Amniotic stem cell (primary cell): ENCODE measurements around the gene TMEM208.
A peak's percentile ranks its signal among the peaks of the same experiment; 100 is the strongest.

ENCODE experiments used
- DNase-seq: peaks from one replicate; lab custom pipeline; 2025; lab: John Stamatoyannopoulos, UW

TMEM208 gene

DNA sequence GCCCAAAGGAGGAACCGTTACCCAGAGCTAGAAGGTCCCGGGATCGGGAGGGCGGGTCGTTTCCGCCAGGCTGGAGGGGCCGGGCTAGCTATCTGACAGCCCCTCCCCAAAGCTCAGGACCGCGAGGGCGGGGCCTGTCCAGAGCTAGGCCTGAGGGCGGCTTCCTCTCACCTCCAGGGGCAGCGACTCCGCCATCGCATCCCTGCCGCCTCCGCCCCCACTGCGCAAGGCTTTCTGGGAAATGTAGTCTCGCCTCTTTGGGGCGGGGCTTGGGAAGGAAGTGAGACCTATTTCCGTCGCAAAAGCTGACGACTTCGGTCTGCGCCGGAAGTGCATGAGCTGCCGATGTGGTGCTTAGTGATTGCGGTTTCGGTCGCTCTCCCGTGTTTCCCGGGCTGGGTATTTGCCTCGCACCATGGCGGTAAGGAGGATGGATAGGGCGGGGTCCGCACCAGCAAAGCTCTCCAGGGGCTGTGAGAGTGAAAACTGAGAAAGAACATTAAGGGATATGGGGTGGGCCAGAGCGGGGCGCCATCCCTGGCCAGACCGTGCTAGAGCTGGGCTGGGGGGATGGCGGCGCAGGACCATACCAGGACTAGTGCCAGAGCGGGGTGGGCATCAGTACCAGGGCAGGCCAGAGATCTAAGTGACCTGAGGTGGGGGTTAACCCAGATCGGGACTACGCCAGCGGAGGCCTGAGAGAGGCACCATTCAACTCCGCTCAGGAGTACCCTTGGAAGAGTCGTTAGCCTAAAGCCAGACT lies at the start of gene TMEM208:
Gene TMEM208, plus strand, starts transcription at position 327 of the 763 bp plus-strand sequence. Its CDS starts 89 bp downstream, at position 416.
- DNase-seq: peak; percentile 92

DNA sequence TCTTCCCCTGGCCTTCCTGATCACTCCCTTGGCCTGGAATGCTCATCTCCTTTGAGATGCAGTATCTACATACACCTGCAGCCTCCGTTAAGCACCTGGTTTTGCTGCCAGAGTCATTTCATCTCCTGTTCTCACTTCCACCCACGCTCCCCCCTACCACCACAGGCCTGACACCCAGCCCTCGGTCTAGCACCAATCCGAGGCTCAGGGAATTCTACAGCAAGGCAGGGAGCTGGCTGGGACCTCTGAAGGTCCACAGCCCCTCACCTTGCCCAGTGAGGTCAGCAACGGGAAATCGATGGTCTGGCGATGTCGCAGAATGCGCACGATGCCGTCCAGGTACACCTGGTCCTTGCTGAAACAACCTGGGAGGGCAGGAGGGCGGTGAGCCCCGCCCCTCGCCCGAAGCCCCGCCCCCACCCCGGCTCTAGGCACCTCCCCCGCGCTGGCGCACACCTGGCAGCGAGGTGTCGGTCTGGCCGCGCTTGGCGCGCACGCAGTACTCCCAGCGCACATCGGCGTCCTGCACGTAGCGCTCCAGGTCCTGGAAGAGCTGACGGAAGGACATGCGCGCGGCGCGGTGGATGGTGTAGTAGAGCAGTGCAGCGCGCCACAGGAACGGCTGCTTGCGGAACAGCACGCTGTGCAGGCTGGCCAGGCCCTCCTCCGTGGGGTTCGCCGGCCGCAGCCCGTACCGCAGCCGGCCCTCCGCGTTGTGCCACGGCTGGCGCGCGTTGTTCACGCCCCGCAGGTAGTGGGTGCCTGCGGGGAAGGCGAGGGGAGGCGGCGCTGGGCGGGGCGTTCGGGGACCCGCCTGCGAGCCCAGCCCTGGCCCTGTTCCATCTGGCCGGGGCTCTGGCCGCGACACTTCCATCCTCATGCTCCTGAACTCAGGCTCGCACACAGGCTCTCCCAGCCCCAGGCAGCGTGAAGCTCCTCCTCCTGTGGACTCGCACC lies 48.9 kb upstream of the TMEM208 start:
- DNase-seq: no peak

DNA sequence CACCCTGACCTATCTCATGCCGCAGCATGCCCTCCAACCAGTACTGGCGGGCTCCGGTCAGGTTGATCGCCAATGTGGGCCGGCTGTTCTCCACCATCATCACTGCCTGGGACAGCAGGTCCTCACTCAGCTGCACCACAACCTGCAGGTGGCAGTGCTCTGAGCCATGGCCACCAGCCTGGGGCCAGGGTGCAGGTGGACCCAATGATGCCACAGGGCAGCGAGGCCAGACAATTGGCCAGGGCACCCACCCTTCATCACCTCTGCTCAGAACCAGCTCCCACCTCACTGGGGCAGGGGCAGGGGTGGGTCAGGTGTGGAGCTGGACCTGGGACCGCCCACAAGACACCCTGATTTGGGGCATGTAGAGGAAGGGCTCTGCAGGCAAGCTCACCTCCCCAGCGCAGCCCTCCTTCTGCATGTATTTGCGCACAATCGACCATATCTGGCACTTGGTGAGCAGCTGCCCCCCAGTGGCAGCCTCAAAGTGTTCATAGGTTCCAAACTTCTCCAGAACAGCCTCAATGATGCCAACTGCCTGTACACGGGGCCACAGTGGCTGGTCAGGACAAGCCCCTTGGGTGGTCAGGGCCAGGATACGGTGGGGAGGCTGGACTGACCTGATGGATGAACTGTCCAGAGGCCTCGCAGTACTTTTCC lies 47.4 kb upstream of the TMEM208 start:
- no peak for DNase-seq

DNA sequence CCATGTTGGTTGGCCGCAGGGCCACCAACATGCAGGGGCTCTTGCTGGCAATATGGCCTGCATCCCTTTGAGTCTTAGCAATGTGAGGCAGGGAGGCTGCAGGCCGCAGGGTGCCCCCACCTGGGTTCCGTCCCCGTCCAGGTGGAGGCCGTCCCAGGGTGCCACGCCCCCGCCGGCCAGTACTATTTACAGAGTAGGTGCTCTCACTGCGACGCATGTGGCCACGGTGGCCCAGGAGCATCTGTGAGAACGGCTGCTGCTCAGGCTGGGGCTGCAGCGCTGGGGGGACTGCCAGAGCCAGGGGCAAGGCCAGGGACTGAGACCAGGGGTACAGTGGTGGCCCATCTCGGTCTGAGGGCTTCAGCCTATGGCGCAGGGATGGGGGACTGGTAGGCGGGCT lies 46.8 kb upstream of the TMEM208 start:
- no peak for DNase-seq

DNA sequence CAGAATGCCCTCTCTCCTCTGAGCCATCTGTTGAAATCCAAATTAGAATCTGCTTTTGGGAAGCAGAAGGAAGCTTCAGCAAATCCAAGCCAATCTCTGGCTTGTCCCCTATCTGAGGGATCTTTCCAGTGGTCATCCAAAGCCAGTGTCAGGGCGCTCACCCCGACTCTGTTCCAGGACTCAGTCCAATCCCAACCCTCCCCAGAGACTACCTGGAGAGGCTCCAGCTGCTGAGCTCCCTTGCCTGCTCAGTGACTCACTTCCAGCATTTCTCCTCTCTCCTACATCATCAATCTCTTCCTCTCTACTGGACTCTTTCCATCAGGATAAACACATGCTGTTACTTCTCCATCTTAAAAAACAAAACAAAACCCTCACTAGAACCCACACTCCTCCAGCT lies 45.6 kb upstream of the TMEM208 start:
- no peak for DNase-seq

DNA sequence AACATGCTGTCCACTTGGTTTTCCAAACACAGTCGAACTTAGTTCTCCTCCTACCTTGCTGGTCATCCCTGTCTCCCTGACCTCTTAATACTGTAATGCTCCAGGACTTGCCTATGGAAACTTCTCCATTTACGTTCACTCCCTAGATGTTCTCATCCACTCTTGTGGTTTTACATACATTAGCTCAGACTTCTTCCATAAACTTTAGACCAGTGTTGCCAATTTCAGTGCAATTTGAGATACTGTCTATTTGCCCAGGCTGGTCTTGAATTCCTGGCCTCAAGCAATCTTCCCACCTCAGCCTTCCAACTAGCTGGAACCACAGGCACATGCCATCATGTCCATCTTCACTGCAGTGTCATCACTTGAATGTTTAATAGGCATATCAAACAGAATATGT lies 44.6 kb upstream of the TMEM208 start:
- no peak for DNase-seq

DNA sequence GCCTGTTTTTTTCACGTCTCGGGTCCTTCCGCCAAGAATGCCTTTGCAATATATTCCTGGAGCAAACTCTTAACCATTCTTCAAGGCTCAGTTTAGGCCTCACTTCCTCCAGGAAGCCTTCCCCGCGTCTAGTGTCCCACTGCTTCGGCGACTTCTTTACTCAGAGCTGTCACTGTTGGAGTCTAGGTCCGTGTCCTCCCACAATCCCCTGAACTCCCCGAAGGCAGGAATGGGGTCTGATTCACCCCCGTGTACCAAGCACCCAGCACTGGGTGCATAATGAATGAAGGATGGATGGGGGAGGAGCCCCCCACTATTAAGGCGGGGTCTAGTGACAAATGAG lies 43.7 kb upstream of the TMEM208 start:
- no peak for DNase-seq

DNA sequence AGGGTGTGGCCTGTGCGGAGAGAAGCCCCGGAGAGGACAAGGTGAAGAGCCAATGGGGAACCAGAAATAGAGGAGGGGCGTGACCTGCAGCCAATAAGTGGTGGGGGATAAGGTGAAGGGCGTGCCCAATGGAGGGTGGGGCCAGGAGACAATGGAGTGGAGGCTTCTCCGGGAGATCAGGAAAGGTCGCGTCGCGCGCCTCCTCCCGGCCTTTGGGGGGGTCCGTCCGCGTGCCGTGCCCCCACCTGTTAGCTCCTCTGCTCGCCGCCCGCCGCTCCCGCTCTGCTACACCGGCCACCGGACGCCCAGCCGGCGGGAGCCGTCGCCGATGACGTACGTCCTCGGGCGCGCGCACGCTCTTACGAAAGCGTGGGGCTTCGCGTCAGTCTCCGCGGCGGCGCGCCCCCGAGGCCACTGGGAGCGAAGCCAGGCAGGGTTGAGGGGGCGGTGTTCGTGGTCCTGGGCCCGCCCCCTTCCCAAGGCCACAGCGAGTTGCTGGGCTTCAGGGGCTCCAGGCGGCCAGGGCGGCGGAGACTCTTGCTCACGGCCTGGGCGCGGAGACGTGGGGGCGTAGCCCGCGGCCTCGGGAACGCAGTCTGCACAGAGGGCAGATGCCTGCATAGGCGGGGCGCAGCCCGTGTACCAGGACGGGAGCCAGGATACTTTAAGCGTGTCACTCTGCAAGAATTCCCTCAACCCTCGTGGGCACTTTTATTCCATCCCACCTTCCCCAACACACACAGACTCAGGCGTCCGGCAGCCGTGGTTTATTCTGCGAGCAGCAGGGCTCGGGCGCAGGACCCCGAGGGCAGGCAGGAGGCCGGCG lies 43.1 kb upstream of the TMEM208 start, which contains the start of gene MATCAP1:
Gene MATCAP1, minus strand, starts transcription at position 337 of the 826 bp plus-strand sequence. CDS start 3,353 bp downstream, outside the sequence.
- peak; percentile 94 for DNase-seq

DNA sequence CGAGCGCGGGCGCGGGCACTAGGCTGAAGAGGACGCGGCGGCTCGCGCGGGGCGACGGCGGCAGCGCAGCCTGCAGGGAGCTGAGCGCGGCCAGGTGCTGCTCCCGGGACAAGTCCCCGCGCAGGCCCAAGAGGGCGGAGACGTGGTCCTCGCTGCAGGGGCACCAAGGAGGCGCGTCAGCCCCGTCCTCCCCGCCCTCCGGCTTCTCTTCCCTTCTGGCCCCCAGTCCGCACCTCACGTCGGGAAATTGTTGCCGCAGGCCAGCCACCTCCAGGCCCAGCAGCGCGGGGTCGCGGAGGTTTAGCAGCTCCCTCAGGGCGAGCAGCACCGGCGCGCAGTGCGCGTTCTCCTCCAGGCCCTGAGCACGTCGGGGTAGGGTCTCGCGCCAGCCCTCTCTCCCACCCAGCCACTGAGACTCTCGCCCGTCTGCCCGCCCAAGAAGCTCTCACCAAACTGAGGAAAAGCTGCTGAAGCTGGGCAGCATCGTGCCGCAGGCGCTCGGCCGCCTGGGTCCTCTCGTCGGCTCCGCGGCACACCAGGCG lies 42.4 kb upstream of the TMEM208 start:
- DNase-seq: no peak

DNA sequence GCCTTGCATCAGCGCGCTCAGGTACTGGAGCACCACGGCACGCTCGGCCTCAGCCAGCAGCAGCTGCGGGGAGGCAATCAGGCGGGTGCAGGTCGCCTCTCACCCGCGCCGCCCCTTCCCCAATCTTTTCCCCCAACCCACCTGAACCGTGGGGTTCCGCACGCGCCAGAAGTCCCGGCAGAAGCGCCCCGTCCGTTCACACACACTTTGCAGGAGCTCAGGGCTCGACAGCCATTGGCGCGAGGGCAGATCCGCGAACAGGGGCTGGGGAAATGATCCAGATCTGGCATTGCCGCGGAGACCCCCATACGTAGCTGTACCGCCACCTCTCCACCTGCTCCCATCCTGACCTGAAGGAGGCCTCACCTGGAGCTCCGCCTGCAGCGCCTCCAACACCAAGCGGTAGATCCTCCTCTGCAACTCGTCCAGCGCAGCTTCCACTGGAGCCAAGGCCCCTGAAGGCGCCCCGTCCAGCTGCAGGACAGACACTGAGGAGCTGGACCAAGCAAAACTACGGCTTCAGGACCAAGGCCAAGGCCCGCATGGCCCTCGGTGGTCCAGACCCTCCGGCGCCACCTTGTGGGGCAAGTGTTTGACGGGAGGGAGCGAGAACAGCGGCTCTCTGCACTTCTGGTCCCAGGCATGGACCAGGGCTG lies 41.8 kb upstream of the TMEM208 start:
- peak; percentile 89 for DNase-seq

DNA sequence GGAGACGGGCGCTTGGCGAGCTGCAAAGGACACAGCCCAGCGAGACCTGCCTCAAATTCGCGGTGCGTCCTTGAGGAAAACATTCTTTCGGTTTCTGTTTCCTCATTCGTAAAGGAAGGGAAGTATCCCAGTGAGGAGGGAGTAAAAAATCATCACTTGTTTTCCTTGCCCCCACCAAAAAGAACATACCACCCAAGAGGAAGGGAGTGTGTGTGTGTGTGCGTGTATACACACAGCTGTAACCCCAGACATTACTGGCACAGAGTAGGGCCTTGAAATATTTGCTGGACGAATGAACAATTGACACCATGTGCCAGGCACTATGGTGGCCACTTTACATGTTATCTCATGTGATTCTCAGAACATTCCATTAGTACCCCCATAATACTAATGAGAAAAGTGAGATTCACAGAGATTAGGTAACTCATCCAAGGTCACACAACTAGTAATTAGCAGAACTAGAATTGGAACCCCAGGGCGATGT lies 41.2 kb upstream of the TMEM208 start:
- DNase-seq: no peak

DNA sequence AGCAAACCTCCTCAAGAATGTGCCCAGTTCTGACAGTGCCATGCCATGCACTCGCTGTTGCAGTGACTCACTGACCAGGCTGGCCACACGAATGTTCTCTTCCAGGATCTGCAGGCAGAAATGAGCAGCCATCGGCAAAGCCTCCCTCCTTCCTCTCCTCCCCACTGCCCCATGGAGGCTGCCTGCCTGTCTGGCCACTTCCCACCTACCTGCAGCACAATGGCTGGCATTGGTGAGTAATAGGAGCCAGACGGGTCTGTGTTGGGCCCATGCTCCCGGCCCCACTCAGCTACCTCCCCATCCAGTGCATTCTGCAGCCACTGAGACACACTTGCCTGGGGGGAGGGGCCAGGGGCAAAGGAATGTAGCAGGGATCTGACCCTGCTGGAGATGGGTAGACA lies 40.4 kb upstream of the TMEM208 start:
- DNase-seq: no peak

DNA sequence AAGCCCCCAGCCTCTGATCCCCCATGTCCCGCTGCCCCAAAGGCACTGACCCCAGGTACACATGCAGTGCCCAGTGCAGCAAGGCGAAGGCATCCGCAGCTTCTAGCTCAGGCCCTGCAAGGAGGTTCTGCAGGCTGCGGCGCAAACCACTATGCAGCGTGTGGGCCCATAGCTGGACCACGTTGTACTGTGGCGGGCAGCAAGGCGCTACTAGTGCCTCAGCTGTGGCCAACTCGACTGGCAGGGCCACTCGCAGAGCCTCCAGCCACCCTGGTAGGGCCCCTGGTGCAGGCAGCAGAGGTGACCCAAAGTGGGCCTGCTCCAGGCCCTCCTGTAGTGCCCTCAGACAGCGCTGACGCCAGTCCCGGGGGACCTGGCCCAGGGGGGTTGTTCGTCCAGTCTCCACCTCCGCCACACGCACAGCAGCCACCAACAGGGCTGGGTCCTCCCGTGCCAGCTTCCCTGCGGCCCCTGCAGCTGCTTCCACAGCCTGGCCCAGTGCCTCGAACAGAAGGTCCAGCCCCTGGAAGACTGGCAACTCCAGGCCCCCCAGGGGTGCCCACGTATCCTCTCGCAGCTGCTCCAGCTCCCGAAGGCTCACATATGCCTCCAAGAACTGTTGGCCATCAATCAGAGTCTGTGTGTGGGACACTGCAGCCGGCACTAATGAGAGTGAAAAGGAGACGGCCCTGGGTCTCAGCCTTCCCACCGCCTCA lies 39.6 kb upstream of the TMEM208 start:
- DNase-seq: no peak

DNA sequence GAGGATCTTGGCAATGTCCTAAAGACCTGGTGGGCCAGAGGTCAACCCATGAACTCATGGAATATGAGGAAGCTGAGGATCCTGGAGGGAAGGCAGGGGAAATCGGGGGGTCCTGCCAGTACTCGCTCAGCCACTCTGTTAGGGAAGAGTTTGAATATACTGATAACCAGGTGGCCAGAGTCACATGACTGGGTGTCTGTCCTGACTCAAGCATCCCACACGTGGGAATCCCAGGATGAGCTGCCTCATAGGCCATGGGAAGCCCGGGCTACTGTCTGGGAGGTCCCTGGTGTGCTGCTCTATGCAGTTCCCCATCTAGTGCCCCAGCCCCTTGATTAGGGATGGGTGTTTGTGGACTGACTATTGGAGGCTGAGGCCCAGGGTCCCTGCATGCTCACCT lies 38.6 kb upstream of the TMEM208 start:
- DNase-seq: no peak

DNA sequence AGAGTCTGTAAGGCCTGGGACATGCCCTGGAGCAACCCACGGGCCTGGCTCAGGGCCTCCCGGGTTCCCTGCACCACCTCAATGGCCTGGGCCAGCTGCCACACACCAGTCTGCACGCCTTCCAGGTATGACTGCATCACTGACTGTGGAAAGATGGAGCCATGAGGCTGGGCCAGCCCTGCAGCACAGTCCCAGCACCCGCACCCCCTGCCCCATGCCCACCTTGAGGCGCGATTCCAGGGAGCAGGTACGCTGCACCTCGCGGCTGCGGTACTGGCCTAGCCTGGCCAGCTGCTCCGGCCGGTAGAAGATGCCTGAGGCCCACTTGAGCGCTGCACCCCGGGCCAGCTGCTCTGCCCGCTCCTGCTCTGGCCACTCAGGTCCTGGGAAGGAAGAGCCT lies 38.1 kb upstream of the TMEM208 start:
- no peak for DNase-seq

DNA sequence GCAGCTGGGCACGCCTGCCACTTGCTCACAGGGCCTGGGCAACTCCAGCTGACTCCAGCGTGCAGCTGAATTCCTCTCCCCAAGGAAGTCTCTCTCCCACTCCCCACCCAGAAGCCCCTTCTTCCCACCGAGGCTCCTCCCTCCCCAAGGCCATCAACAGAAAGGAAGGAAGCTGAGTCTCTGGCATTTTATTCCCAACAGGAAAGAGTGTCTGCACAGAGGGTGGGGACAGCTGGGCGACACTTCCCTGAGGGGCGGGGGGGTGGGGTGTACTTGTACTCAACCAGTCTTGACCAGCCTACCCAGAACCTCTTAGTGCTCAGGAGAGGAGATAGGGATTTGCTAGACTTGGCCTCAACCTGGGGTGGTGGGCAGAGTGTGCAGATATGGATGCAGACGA lies 36.9 kb upstream of the TMEM208 start, which contains the start of gene EXOC3L1:
Gene EXOC3L1, minus strand, starts transcription at position 96 of the 400 bp plus-strand sequence. CDS start 460 bp downstream, outside the sequence.
- DNase-seq: no peak

DNA sequence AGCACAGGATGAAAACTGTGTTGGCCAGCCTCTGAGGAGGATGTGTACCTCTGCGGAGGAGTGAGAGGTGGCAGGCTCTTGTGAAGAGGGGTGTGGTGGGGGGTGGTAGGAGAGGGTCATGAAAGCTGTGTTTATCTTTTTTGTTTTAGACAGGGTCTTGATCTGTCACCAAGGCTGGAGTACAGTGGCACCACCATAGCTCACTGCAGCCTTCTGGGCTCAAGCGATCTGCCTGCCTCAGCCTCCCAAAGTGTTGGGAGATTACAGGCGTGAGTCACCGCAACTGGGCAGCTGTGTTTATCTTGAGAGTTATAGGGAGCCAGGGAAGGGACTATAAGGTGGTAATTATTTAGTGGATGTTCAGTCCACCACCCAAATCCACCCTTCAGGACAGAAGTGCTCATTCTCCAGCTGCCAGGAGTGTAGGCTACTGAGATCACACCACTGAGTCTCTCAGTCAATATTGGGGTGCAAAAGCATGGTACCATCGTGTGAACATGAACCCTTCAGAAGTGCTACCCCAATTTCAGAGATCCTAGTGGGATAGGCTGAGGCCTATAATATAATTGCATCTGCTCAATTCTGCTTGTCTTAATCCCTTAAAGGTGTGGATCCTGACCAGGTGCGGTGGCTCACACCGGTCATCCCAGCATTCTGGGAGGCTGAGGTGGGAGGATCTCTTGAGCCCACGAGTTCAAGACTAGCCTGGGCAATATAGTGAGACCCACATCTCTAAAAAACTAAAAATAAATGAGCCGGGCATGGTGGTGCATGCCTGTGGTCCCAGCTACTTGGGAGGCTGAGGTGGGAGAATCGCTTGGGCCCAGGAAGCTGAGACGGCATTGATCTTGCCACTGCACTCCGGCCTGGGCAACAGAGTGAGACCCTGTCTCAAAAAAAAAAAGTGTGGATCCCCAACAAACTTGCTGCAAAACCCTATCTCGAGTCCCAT lies 36.2 kb upstream of the TMEM208 start:
- DNase-seq: no peak

DNA sequence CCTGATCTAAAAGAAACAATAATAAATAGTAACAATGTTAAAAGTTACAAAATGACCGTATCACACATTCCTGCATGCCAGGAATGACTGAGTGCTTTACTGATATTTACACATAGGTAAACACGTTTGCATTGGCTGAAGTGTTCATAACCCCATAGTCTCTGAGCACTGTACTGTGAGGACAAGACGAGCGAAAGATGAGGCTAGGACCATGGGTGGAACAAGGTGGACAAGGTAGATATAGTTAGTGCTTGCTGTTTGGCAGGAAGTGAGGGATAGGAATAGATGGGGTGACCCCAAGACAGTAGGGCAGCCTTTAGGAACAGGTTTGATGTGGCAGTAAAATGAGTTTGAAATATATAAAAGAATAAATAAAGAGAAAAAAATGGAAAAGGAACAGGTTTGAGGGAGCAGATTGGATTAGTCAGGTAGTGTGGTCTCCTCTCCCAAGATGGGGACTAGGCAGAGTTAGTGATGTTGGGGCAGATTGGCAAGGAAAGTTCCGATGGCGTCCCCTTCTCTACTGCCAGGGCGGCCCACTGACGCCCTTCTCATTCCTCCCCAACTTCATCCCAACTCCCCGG lies 35.4 kb upstream of the TMEM208 start:
- no peak for DNase-seq
